HG02885 (cell line): ENCODE results near the gene TMPRSS5.

Source experiments
- ATAC-seq: cut with Tn5 transposase; IDR thresholded peaks from one replicate; pipeline ENCODE4 v1.9.1; 2021; ENCODE audit warnings: mild to moderate bottlenecking; ENCODE audit not compliant: unreplicated experiment, poor library complexity

Gene TMPRSS5

DNA sequence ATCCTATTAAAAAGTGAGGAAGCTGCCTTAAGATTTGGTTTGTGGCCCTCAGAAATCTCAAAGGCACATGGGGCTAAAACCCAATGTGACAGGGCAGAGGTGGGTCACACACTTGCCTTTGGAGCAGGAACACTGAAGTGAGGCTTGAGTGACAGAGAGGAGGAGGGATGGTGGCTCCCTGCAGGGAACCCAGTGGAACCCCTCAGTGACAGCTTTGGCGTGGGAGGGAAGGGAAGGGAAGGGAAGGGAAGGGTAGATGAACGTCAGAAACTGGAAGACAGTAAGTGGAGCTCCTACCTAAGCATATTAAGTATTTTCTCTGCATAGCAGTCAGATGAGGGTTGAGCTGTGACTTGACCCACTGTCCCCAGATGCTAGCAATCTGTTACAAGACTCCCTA is 68.5 kb downstream of the TMPRSS5 start:
- ATAC-seq = no peak
